GM21786 (cell line): ENCODE results near the gene SYNGAP1.

Experiments used
- ATAC-seq: cut with Tn5 transposase; IDR thresholded peaks from one replicate; pipeline ENCODE4 v1.9.1; 2021; ENCODE audit not compliant: unreplicated experiment

The SYNGAP1 gene

GRCh38 chr6:33434961-33435360, 15.1 kb downstream of the SYNGAP1 start:
- ATAC-seq = no peak

- no peak for ATAC-seq
These were observed 17.8 kb downstream of the SYNGAP1 start for GRCh38 chr6:33437666-33438065.

DNA sequence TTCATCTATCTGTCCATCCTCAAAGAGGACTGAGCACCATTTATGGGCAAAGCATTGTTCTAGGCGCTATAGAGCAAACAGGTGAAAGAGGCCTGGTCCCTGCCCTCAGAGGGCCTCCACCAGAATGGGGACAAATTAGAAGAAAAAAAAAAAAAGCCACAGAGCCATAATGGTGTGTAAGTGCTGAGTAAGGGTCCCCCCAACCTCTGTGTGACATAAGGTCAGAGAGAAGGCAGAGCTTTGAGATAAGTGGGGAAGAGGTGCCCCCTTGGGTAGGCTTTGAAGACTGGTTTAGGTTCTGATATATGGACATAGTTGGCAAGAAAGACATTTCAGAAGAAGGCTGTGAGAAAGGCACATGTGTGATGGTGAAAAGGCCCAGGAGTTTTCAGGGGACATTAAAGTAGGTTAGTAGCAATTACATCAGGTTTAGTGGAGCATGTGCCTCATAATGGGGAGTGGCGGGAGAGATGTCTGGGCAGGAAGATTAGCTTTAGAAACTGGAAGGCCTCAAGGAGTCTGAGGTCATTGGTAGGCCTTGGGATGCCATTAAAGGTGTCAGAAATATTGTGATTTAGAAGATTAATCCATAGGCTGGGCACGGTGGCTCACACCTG, 19.2 kb downstream of the SYNGAP1 start:
- no peak for ATAC-seq

- ATAC-seq = no peak
These were observed 20.2 kb downstream of the SYNGAP1 start for GRCh38 chr6:33439956-33440648.

DNA sequence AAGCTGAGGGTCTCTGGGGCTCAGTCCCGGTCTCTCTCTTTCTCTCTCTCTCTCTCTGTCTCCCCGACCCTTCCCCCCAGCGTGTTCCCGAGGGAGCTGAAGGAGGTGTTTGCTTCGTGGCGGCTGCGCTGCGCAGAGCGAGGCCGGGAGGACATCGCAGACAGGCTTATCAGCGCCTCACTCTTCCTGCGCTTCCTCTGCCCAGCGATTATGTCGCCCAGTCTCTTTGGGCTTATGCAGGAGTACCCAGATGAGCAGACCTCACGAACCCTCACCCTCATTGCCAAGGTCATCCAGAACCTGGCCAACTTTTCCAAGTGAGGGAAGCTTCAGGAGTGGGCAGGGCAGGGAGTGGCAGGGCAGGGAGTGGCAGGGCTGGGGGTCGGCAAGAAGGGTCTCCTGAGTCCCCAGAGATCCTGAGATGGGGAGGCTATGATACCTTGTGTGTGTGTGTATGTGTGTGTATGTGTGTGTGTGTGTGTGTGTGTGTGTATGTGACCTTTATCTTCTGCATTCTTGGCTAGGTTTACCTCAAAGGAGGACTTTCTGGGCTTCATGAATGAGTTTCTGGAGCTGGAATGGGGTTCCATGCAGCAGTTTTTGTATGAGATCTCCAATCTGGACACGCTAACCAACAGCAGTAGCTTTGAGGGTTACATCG, 20.9 kb downstream of the SYNGAP1 start:
- no peak for ATAC-seq

DNA sequence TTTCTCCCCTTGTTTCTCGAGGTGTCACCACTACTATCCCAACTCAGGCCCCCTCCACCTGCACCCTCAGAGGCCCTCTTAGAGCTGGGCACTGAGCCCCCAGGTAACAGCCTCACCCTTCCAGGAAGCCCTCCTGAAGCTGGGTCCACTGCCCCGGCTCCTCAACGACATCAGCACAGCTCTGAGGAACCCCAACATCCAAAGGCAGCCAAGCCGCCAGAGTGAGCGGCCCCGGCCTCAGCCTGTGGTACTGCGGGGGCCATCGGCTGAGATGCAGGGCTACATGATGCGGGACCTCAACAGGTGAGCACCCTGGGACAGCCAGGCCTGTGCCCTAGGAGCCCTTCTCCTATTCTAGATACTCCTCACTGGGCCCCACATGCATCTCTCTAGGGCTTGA, 21.6 kb downstream of the SYNGAP1 start:
- ATAC-seq = no peak

GRCh38 chr6:33442283-33442682, 22.4 kb downstream of the SYNGAP1 start:
- ATAC-seq = no peak

- no peak for ATAC-seq
These were observed 23.2 kb downstream of the SYNGAP1 start for GRCh38 chr6:33443025-33443424.

- no peak for ATAC-seq
These were observed 24.0 kb downstream of the SYNGAP1 start for GRCh38 chr6:33443619-33444504.

- ATAC-seq = no peak
These were observed 25.3 kb downstream of the SYNGAP1 start for GRCh38 chr6:33445119-33445603.

- ATAC-seq = no peak
These were observed 26.5 kb downstream of the SYNGAP1 start for GRCh38 chr6:33446356-33446755.

DNA sequence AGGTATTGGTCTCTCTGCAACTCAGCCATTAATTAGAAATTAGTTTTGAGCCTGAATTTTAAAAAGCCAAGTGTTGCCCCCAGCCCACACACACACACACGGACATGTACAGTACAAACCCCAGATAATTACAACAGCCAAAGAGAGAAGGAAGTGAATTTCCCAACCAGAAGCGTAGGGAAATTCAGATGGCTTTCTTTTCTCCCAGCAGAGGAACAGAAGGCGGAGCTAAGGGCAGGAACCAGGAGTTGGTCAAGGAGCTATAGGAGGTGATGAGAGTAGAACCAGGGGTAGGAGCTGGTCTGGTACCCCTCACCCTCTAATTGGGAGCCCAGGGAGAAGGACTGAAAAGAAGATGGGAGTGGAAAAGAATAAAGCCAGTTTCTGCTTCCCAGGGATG, 30.6 kb downstream of the SYNGAP1 start:
- ATAC-seq = no peak

DNA sequence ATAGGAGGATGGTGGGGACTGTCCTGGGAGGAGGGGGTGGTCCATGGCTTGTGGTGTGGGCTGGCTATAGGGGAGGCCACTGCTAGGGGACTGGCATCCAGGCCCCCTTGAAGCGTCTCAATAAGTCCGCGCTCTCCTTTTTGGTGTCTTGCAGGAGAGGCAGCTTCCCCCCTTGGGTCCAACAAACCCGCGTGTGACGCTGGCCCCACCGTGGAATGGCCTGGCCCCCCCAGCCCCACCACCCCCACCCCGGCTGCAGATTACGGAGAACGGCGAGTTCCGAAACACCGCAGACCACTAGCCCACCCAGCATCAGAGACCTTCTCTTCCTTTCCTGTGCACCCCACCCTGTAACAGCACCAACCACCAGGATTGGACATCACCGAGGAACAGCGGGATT, 31.7 kb downstream of the SYNGAP1 start:
- ATAC-seq = no peak

DNA sequence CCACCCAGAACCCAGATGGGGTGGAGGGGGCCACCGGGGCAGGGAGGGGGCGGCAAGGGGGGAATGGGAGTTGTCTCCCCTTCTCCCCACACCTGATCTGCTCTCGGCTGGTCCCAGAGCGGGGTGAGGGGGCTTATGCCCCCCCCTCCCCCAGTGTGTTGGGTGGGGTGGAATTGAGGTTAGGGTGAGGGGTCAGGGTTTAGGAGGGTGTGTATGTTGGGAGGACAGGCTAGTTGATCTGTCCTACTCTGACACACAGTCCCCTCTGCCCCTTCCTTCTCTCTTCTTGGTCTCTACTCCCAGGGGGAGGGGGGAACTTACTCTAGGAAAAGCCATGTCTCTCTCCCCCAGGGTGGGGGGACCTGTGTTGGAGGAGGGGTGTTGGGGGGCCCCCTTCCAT, 32.6 kb downstream of the SYNGAP1 start:
- no peak for ATAC-seq

GRCh38 chr6:33453393-33454008, 33.6 kb downstream of the SYNGAP1 start:
- ATAC-seq = no peak

DNA sequence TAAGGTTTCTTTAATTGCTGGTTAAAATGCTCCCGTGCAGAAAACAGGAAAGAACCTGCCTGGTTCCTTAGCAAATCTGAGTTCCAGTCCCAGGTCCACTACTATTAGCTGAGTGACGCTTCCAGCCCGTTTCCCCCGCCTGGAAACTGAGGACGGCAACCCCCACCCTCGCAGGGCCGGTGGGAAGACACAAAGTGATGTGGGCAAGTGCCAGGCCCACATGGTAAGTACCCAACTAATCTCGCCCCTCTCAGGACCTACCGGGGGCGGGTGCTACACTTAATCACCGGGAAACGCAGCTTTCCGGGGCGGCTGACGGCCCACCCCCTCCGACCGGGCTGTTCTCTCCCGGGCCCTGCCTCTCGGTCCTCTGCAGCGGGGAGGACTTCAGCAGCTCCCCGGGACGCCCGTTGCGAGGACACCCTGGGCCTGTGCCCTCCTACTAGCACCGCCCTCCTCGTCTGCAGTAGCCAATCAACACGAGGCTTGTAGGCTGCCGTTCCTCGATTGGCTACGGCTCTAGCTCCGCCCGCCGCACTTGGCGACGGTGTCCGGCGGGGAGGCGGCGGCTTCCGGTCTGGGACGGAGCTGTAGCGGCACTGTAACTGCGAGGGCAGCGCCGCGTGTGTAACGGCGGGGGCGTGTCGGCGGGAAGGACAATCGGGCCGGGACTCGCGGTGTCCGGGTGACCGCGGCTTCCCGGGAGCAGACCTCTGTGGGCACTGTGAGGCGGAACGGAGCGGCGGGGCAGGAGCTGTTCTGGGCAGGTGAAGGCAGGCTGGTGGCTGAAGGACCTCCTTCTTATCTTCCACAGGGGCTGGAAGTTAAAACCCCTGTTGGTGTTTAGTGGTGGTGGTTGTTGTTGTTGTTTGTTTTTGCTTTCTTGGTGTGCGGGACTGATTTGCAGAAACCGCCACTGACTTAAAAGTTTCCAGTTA, 34.4 kb downstream of the SYNGAP1 start, which contains the start of gene ZBTB9:
Gene ZBTB9 (plus strand): TSS at position 568 of the 938 bp plus-strand sequence. CDS start 525 bp downstream, outside the sequence.
- peak; percentile 94 for ATAC-seq

DNA sequence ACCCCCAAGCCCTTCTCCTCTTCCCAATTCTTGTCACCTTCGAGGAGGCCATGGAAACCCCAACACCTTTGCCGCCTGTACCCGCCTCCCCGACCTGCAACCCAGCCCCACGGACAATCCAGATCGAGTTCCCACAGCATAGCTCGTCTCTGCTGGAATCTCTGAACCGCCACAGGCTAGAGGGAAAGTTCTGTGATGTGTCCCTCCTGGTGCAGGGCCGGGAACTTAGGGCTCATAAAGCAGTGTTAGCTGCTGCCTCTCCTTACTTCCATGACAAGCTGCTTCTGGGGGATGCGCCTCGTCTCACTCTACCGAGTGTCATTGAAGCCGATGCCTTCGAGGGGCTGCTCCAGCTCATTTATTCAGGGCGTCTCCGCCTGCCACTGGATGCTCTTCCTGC, 35.2 kb downstream of the SYNGAP1 start:
- no peak for ATAC-seq

GRCh38 chr6:33456156-33456555, 36.3 kb downstream of the SYNGAP1 start:
- ATAC-seq = no peak

- ATAC-seq = no peak
These were observed 38.8 kb downstream of the SYNGAP1 start for GRCh38 chr6:33458676-33459075.

DNA sequence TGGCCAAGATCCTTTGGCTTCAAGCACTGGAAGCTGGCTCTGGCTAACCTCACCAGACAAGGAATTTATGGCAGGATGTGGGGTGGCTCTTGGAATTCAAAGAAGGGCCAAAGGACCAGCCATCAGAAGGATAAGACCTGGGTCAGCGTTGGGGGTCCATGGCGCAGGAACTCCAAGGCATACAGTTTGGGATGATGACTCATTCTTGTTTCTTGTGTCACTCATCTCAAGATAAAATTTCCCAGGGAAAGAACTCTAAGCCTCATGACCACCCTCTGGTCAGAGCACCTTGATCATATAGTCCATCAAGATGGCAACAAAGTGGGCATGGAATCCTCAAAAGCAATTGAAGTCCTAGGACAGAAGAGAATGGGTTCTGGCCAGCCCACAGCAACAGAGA, 39.4 kb downstream of the SYNGAP1 start:
- ATAC-seq = no peak
